Measurements from ENCODE around the gene TCAP.

- TF ChIP-seq CTCF (IDR thresholded peaks at IDR 0.05; ENCODE audit: poor library complexity, severe bottlenecking) (no peak), EZH2 (IDR thresholded peaks at IDR 0.05; ENCODE audit: borderline replicate concordance, insufficient read depth, low read length, poor library complexity, severe bottlenecking) (no peak), RAD21 (conservative IDR thresholded peaks at IDR 0.05) (no peak), TAF1 (IDR thresholded peaks at IDR 0.05; ENCODE audit: low read depth) (no peak), POLR2AphosphoS5 (IDR thresholded peaks at IDR 0.05) (no peak), SMC3 (conservative IDR thresholded peaks at IDR 0.05; ENCODE audit: poor library complexity) (no peak), EP300 (conservative IDR thresholded peaks at IDR 0.05; ENCODE audit: poor library complexity, severe bottlenecking) (no peak), MXI1 (conservative IDR thresholded peaks at IDR 0.05; ENCODE audit: poor library complexity, severe bottlenecking) (no peak)
- TF ChIP-seq, protein P1, sequence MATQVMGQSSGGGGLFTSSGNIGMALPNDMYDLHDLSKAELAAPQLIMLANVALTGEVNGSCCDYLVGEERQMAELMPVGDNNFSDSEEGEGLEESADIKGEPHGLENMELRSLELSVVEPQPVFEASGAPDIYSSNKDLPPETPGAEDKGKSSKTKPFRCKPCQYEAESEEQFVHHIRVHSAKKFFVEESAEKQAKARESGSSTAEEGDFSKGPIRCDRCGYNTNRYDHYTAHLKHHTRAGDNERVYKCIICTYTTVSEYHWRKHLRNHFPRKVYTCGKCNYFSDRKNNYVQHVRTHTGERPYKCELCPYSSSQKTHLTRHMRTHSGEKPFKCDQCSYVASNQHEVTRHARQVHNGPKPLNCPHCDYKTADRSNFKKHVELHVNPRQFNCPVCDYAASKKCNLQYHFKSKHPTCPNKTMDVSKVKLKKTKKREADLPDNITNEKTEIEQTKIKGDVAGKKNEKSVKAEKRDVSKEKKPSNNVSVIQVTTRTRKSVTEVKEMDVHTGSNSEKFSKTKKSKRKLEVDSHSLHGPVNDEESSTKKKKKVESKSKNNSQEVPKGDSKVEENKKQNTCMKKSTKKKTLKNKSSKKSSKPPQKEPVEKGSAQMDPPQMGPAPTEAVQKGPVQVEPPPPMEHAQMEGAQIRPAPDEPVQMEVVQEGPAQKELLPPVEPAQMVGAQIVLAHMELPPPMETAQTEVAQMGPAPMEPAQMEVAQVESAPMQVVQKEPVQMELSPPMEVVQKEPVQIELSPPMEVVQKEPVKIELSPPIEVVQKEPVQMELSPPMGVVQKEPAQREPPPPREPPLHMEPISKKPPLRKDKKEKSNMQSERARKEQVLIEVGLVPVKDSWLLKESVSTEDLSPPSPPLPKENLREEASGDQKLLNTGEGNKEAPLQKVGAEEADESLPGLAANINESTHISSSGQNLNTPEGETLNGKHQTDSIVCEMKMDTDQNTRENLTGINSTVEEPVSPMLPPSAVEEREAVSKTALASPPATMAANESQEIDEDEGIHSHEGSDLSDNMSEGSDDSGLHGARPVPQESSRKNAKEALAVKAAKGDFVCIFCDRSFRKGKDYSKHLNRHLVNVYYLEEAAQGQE (IDR thresholded peaks at IDR 0.05; ENCODE audit: borderline replicate concordance): no peak
These were observed 17.9 kb upstream of the TCAP start for GRCh38 chr17:39647256-39647655.

All from neural cell (in vitro differentiated cells).